ENCODE measurements around the gene GBP7. TPM values are rescaled to one million over a fixed set of nuclear protein-coding genes. Genes with fewer than 3 reads are reported as not detected.
"Not testable (repeated sequence)": the region's sequence is repeated elsewhere in the genome, so short reads cannot be mapped to it uniquely, and the experiment has no call there.

GBP7 gene
- total RNA-seq, 1 experiment from 2014 or later: not detected

DNA sequence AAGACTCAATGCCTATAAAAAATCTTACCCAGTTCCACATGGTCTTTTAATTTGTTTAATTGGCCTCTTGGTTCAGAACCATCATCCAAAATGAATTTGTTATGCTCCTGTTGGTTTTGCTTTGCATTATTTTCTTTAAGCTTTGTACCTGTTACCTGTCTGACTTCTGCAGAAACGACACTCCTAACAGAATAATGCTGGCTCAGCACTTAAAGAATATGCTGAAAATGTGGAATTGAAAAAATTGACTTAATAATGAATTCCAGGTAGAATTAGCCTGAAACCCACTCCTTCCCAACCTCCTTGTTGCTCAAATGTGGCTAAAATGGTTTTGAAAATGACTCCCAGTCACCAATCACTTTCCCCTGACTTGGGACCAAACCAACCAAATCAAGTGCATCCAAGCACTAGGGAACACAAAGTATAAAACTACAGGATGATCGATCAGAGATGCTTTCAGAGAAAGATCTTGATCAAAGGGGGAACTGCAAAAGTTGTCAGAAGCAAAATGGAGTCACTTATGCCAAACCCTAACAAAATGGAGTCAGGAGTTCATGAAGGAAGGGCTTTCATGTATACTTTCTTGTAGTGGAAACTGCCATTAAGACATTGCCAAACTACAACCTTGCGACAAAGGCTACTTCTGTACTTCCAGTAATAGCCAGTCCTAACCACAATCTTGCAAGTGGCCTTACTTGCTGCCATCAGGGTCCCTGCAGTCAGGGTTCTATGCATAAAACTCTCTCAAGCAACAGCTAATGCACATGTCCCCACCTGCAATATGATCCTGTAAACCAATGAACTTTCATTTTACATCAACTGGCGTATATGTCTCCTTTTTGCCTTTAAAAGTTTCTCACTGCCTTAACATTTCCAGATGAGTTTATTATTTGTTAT is 5.4 kb downstream of the GBP7 start:
- DNase-seq (ENCODE audit: low read depth): no peak

DNA sequence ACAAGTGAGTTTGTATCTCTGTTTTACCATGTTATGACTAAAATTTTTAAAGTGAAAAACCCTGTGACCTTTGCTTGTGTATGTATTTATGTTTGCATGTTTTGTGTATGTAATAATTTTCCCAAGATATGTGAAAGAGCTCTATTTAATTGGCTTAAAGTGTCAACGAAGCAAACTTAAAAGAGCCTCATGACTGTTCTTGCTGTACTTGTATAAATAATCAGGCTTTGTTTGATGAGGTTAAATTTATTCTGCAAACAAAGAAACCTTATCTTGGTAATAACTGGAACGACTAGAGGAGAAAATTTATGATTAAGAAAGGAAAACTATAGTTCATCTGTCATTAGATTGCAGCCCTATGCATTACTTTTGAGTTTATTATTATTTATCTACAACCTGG is 6.6 kb downstream of the GBP7 start:
- no peak for DNase-seq (ENCODE audit: low read depth)

DNA sequence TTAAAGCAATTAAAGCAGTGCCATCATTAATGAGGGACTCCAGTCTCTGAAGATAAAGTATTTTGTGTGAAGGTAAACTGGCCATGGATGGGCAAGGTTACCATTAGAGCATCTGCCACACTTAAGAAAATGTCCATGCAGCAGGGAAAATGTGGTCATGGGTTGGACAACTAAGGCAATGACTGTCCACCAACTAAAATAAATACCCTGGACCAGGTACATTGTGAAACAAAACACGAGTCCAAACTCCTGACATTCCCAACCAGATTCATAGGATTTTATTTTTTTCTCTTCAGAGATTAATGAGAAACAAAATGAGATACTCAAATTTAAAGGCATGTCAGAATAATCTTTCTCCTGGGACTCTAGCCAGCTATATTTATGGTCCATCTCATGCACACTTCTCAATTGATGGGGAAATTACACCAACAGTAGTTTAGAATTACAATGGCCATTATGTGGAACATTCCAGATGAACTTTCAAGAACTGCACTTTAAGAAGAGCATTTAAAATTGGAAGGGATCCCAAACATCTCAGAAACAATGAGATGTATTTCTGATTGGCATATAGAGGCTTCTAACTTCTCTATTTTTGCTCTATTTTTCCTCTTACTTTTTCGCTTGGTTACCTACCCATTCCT is 8.1 kb downstream of the GBP7 start:
- no peak for DNase-seq (ENCODE audit: low read depth)

DNA sequence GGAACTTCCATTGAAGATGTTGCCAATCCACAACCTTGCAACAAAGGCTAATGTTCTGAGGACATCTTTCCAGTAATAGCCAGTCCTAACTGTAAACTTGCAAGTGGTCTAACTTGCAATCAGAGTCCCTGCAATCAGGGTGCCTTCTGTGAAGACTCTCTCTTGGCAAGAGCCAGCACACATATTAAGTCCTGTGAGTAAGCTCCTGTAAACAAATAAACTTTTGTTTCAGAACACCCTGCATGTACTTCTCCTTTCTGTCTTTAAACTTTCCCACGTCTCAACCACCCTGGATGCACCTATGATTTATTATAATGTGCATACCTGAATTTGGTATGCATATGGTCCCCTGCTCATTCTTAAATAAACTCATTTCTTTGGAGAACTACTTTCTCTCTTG is 9.1 kb downstream of the GBP7 start:
- DNase-seq (ENCODE audit: low read depth): no peak

DNA sequence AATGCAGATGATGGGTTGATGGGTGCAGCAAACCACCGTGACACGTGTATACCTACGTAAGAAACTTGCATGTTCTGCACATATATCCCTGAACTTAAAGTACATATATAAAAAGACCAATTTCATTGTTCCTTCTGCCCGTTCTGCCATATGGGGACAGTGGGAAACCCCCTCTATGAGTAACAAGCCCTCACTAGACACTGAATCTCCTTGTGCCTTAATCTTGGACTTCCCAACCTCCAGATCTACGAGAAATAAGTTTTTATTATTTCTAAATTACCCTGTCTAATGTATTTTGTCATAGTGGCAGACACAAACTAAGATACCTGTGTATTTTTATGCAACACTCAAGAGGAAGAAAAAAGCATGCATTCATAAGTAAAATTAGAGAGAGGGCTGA is 10.0 kb downstream of the GBP7 start:
- no peak for DNase-seq (ENCODE audit: low read depth)

DNA sequence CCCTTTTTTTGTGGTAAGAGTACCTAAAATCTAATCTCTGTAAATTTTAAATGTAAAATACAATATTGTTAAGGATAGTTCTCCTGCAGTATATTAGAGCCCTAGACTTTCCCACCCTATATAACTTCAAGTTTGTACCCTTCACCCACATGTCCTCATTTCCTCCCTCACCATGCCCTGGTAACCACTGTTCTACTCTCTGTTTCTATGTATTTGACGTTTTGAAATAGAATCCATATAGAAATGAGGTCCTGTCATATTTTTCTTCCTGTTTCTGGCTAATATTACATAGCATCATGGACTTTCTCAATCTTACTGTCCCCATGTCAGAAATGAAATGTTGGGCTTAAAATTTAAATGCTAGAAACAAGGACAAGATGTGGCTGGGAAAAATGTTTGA is 24.8 kb downstream of the GBP7 start:
- no peak for DNase-seq (ENCODE audit: low read depth)

DNA sequence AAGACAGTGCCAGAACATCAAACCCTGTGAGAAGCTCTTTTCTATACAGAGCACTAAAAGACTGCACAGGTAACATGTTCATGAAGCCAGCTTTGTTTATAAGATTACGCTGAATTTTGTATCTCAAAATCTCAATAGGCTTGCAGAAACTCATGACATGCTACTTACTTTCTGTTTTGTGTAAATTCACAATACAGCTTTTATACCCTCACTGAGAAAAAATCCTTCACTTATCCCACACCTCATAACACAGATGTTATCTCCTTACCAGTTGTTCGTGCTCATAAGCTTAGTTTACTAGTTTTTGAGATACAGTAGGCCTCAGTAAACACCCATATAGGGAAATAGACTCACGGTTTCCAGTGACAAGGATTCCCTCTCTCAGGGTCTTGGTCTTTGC is 25.8 kb downstream of the GBP7 start:
- DNase-seq (ENCODE audit: low read depth): no peak

DNA sequence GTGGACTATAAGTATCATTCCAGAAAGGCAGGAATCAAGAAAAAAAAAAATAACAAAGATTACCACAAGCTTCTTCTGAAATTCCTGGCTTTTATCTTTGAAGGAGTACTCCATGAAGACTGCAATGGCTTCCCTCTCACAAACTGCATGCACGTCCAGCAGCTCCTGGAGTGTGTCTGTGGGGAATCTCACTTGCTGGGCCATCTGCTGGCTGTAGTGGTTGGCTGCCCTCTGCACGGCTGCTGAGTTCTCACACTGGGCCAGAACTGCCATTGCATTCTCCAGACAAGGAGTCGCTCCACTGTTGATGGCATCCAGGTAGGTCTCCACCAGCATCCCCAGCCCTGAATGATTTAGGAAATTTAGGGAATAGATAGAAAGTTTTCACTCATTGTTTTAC is 26.6 kb downstream of the GBP7 start:
- peak; percentile 47 for DNase-seq (ENCODE audit: low read depth)

DNA sequence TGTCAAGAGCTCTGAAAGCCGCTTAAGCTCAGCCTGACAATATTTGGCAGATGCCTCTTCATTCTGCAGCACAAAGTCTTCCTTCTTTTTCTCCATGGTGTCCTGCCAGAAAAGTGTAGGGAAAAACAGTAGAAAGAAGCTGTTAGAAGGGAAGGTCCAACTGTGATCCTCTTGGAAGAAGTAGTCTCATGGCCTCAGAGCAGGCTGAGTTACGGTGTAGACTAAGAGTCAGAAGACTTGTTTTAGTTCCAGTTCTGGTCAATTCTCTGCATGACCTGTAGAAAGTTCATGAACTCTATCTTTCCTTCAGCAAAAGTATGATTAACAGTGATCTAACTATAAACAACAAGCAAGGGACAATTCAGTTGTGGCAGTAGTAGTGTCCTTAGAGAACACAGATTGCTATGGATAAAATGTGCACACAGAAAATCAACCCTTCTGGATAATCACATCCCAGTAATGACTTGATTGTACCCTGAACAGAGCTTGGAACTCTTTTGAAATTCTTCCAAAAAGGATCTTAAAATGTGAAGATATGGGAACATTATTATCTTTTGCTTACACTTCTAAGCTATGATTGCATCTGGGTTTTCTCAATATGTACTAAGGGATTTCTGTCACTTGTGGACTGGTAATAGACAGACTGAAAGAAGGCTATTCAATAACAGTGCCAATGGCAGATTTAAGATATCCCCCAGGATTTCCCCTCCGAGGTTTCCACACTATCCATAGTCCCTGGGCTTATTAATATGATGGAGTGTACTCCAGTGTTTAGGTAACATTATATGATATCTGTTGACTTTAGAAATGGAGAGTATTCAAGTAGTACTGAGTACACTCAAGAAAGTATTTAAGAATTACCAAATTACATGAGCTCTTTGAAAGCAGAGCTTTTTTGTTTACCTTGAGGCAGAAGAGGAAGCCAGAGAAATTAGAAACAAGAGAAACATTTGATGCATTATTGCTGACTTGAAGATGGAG is 27.8 kb downstream of the GBP7 start:
- no peak for DNase-seq (ENCODE audit: low read depth)

DNA sequence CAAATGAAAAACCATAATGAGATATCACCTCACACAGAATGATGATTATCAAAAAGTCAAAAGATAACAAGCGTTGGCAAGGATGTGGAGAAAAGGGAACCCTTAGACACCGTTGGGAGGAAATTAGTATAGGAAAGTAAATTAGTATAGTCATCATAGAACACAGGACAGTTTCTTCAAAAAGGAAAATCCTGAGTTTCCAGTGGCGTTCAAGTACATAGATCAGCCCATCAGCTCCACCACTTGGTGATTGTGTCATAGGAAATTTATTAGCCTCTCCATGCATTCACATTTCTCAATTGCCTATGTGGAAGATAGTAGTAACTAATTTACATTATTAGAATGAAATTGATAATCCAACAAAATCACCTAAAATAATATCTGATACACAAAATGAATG is 29.1 kb downstream of the GBP7 start:
- DNase-seq (ENCODE audit: low read depth): no peak

DNA sequence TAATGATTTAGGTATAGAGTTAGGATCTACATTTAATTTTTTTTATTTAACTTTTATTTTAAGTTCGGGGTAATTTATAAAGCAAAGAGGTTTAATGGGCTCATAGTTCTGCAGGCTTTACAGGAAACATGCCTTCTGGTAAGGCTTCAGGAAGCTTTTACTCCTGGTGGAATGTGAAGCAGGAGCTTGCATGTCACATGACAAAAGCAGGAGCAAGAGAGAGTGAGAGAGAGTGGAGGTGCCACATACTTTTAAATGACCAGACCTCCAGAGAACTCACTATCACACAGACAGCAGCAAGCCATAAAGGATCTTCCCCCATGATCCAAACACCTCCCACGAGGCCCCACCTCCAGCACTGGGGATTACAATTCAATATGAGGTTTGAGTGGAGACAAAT is 32.3 kb downstream of the GBP7 start:
- no peak for DNase-seq (ENCODE audit: low read depth)

DNA sequence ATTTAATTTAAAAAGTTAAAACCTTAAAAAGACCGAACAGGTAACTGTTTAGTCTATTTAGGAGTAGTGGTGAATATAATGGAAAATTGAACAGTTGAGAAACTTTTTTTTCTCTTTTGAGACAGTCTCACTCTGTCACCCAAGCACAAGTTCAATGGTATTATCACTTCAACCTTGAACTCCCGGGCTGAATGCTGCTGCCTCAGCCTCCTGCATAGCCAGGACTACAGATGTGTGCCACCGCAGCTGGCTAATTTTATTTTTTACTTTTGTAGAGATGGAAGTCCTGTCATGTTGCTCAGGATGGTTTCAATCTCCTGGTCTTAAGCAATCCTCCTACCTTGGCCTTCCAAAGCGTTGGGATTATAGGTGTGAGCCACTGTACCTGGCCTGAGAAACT is 33.6 kb downstream of the GBP7 start:
- no peak for DNase-seq (ENCODE audit: low read depth)

DNA sequence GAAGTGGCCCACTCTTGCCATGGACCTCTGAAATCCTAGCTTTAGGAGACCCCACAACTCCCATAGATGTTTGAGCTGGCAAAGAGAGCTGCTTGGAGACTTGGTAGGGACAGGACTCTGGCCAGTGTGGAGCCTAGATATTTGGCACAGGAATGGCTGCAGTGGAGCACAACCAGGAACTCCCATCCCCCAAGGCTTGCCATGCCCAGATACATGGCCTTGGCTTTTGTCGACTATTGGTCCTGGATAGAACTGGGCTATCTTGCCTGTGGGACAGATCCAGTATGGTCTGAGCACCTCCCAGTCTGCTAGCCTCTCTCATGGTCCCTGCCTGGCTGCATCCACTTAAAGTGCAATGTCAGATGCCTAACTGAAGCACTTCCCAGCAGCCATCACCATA is 42.1 kb downstream of the GBP7 start:
- DNase-seq (ENCODE audit: low read depth): no peak

DNA sequence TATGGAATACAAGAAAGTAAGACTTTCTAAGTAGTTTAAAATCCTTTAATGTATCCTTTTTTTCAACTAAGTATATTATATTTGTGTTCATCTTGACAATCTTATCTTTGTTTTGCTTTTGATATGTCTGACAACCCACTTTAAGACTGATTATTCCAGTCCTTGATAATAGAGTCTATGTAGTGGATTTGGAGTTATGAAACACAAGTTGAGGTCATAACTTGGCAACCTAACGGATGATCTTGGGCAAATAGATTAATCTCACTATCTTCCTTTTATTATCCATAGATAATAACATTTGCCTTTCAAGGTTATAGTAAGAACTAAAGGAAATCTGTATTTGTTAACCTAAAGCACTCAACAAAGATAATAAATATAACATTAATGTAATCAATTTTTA is 45.1 kb downstream of the GBP7 start:
- DNase-seq (ENCODE audit: low read depth): no peak

DNA sequence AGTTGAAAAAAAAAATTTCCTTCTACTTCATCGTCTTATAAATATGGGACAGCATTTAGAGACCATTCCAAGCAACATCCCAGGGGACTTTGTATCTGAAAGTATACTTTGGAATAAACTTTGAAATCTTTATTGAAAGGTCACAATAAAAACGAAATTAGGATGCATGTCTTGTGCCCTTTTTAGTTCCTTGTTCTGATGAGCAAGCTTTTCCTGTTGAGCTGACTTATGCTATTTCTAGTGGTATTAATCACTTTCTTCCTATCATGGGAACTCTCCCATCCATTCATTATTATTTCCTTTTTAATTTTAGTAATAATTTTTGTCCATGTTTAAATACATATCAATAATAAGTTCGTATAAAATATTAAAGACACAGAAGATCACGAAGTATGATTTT is 45.9 kb downstream of the GBP7 start:
- no peak for DNase-seq (ENCODE audit: low read depth)

DNA sequence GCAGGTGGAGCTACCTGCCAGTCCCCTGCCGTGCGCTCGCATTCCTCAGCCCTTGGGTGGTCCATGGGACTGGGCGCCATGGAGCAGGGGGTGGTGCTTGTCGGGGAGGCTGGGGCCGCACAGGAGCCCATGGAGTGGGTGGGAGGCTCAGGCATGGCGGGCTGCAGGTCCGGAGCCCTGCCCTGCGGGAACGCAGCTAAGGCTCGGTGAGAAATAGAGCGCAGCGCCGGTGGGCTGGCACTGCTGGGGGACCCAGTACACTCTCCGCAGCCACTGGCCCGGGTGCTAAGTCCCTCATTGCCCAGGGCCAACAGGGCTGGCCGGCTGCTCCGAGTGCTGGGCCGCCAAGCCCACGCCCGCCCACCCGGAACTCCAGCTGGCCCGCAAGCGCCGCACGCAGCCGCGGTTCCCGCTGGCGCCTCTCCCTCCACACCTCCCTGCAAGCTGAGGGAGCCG is 47.8 kb downstream of the GBP7 start:
- DNase-seq (ENCODE audit: low read depth): not testable (repeated sequence)

DNA sequence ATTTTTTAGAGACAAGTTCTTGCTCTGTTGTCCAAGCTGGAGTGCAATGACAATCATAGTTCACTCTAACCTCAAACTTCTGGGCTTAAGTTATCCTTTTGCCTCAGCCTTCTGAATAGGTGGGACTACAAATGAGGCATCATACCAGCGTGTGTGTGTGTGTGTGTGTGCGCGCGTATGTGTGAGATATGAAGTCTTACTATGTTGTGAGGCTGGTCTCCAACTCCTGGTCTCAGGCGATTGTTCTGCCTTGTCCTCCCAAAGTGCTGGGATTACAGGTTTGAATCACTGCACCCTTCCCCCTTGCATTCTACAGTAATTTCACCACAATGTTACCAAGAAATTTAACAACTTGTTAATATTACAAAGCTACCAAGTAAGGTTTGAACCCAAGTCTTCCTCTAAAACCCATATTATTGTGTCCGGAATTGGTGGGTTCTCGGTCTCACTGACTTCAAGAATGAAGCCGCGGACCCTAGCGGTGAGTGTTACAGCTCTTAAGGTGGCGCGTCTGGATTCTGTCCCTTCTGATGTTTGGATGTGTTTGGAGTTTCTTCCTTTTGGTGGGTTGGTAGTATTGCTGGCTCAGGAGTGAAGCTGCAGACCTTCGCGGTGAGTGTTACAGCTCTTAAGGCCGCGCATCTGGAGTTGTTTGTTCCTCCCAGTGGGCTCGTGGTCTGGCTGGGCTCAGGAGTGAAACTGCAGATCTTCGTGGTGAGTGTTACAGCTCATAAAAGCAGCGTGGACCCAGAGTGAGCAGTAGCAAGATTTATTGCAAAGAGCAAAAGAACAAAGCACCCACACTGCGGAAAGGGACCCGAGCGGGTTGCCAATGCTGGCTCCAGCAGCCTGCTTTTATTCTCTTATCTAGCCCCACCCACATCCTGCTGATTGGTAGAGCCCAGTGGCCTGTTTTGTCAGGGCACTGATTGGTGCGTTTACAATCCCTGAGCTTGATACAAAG is 48.9 kb downstream of the GBP7 start:
- not testable (repeated sequence) for DNase-seq (ENCODE audit: low read depth)

DNA sequence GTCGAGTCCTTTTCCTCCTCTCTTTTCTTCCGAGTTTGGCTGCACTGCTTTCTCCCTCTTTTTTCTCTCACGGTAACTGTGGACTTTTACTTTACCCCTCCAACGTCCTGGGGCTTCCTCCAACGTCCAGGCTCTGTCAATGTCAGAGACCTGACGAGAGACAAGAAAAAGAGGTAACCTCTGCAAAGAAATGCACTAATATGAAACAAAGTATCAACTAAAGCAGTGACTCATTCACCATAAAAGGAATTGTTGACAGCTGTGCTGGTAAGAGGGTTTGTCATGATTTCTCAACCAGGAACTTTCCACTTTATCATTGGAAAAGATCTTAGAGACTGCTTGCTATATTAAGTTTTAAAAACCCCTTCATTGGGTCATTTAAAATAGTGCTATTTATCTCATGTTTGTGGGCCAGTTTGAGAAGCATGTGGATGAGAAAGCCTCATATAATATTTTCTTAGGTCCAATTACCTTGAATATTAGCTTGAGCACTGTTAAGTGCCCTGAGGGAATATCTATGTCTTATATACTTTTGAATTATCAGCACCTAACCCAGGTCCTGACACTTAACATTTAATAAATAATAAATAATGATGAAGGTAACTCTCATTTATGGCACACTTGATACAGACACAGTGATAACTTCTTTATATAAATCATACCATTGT is 49.8 kb downstream of the GBP7 start, which contains the start of gene GBP2:
GBP2 (minus strand) TSS at position 202 of the 668 bp plus-strand sequence. CDS start 4,148 bp downstream, outside the sequence.
- peak; percentile 62 for DNase-seq (ENCODE audit: low read depth)

DNA sequence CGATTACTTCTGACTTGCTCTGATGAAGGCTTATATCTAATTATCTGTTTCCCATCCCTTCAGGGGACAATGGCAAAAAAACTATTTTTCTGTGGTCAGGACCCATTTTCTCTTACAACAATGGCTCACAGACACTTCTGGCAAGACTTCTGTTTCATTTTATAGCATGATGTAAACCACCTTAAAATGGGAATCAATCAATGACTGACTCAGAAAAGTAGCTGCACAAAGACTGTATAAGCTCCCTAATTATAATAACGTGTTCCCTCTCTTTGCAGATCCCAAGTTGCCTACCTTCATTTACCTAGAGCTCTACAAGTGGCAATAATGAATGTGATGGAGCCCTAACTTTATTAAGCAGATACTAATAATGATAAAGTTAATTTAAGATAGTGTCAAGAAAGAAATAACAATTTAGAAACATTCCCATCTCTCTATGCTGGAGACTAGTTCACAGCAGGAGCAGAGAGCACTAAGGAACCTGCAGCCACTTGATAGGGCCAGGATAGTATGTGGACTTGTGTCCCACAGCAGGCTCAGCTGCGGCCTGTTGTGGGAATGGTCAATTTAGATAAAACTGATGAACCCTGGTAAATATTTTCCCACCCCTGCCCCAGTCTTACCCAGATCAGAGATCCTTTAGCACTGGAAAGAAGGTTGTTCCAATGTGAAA is 50.4 kb downstream of the GBP7 start:
- no peak for DNase-seq (ENCODE audit: low read depth)
